GM20000 (cell line): Measurements from ENCODE around the gene BAG3.
"Not testable (repeated sequence)": the region's sequence is repeated elsewhere in the genome, so short reads cannot be mapped to it uniquely, and the experiment has no call there.

Experiments
- DNase-seq: peaks from one replicate; pipeline ENCODE4 v3.0.0; 2012; ENCODE audit warnings: low spot score
- TF ChIP-seq, protein P1 (sequence below): IDR thresholded peaks from 2 replicates; pipeline ENCODE4 v1.5.1; 2012; ENCODE audit warnings: mild to moderate bottlenecking, control low read depth; ENCODE audit errors: extremely low read depth, missing control alignments

BAG3 gene

DNA sequence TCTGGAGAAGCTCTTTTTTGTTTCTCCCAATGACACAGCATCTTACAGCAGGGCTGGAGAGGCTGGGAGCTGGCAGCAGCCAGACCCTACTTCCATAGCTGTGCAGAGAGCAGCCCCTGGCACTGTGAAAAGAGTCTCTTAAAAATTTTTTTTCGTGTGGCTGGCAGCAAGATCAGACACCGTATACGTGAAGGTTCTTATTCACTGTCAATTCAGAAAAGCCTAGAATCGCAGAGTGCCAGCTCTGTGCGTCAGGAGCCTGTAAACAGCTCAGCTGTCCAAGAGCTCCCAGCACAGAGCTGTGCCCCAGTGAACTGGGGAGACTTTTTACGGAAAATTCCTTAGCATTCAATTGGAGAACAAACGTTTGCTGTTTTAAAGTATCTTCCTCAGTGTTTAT lies 6.5 kb downstream of the BAG3 start:
- DNase-seq = no peak
- TF ChIP-seq, protein P1, sequence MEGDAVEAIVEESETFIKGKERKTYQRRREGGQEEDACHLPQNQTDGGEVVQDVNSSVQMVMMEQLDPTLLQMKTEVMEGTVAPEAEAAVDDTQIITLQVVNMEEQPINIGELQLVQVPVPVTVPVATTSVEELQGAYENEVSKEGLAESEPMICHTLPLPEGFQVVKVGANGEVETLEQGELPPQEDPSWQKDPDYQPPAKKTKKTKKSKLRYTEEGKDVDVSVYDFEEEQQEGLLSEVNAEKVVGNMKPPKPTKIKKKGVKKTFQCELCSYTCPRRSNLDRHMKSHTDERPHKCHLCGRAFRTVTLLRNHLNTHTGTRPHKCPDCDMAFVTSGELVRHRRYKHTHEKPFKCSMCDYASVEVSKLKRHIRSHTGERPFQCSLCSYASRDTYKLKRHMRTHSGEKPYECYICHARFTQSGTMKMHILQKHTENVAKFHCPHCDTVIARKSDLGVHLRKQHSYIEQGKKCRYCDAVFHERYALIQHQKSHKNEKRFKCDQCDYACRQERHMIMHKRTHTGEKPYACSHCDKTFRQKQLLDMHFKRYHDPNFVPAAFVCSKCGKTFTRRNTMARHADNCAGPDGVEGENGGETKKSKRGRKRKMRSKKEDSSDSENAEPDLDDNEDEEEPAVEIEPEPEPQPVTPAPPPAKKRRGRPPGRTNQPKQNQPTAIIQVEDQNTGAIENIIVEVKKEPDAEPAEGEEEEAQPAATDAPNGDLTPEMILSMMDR = no peak

DNA sequence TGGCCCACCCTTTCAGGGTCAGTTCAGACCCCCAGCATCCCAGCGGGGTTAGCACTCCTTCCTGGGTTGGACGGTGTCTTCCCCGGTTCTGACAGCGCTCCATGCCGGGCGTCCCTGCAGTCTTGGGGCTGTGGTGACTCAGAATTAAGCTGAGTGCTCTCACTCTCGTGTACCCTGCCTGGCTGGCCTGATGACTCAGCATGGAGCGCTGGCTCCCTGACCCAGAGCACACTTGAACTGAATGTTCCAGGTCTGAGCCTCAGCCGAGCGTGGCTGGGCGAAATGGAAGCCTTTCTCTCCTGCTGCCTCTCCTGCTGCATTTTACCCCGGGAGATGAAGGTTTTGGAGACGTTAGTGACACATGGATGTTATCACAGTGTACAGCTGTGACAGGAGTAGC lies 7.1 kb downstream of the BAG3 start:
- TF ChIP-seq, protein P1 = no peak
- no peak for DNase-seq

DNA sequence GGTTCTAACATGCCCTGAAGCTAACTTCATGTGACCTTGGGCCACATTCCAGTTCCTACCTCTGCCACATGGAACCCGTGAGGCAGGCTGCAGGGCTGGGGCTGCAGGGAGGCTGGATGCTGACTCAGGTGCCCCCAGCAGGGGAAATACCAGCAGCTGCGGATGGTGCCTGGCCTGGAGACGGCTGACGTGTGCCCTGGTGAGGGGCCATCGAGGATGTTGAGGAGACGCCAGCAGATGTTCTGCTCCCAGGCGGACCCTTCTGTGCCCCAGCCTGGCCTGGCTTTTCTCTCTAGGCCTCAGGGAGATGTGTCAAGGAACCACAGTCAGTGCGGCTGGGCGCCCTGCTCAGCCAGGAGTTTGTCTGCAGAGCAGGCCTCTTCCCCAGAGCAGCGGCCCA lies 8.8 kb downstream of the BAG3 start:
- no peak for DNase-seq
- TF ChIP-seq, protein P1 = no peak

DNA sequence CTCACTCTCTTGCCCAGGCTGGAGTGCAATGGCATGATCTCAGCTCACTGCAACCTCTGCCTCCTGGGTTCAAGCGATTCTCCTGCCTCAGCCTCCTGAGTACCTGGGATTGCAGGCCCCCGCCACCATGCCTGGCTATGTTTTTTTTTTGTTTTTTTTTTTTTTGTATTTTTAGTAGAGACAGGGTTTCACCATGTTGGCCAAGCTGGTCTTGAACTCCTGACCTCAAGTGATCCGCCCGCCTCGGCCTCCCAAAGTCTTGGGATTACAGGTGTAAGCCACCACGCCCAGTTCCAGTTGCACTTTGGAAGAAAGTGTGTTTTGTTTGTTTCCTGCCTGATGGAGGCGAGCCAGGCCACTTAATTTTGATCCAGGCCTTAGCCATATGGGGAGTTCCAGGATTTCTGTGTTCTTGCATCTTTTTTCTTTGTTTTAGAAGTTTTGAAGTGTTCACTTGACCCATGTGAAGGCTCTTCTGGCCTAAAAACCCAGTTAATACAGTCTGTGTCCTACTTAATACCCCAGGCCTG lies 11.0 kb downstream of the BAG3 start:
- not testable (repeated sequence) for DNase-seq

DNA sequence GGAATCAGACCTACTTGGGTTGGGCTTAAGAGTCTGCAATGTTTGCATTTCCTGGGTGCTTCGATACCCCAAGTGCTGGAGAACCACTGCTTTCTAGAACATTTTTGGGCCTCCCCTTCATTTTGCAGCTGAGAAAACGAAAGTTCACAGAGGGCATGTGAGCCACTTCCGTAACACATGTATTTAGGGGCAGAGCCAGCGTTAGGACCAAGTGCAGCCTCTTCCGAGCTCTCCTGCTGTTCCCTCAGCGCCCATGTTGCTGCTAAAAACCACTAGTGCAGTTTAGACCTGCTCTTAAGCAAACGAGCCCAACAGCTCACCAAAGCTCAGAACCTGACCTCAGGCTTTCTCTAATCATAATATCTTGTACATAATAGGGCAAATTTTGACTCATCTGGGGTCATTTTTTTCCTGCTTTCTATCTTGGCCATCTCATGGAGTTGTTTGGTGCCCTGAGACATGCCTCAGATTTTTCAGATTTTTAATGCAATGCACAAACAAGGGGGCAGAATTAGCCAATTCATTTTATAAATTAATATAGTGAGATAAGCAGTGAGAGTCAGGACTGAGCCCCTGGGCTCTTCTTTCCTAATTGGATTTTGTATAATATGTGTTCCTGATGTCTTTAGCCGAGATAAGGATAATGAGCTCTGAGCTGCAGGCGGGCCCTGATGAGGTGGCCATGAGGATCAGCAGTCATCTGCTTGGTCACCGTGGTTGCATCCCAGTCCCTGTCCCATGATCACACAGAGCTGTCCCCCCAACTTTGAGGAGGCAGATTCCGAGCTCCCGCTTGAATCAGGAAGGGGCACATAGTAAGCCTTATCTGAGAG lies 12.9 kb downstream of the BAG3 start:
- DNase-seq = no peak
- TF ChIP-seq, protein P1 = no peak

DNA sequence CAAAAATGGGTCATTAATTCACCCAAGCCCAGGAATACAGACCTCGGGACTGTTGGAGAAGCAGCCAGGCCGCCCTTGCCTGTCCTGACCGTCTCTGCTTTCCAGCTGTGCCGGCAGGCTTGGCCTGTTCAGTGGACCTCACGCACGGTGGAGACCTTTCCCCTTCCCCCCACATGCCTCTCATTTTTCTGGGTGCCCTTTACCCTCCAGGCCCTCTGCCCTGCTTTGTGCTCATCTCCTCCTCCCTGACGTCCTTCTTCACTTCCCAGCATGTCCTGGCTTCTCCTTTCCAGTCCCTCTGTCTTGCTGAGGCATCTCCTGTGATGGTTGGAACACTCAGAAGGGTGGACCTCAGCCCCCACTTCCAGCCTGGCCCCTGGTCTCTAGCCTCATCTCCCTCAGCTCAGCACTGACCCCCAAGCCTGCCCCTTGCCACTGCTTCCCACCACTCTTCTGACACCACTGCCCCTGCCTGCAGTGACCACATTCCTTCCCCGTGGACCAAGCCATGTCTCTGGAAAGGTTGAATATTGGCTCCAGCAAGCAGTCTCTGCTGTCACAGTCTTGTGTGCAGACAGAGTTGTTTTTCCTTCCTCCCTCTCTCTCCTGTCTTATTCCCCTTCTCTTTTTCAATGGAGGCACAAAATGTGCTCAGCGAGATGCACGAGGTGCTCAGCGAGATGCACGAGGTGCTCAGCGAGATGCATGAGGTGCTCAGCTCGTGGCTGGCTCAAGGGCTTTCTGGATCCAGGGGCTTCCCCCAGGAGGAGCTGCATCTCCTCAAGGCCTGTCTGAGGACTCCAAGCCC lies 14.9 kb downstream of the BAG3 start:
- DNase-seq = no peak
- TF ChIP-seq, protein P1 = no peak

DNA sequence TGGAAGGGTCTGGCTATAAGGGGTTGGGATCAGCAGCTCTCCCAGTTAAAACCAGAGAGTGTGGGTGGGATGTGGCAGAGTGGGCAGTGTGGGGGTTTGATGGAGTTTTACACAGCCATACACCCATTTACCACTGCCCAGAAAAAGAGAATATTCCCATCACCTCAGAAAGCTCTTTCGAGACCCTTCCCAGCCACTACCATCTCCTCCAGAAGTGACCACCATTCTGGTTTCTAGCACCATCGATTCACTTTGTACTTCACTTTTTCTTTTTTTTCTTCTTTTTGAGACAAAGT lies 15.5 kb downstream of the BAG3 start:
- TF ChIP-seq, protein P1 = no peak
- no peak for DNase-seq
